Activated gamma-delta T cell treated with anti-CD3 and anti-CD28 coated beads, Interleukin-2, amount 50 U/mL, for 16 hours (primary cell): ENCODE data around the gene FNDC1.
"Not testable (repeated sequence)": the region's sequence is repeated elsewhere in the genome, so short reads cannot be mapped to it uniquely, and the experiment has no call there.

ENCODE experiments used
- DNase-seq: peaks from one replicate; pipeline ENCODE4 v3.0.0-alpha.2; 2020; ENCODE audit warnings: low read depth

The FNDC1 gene

DNA sequence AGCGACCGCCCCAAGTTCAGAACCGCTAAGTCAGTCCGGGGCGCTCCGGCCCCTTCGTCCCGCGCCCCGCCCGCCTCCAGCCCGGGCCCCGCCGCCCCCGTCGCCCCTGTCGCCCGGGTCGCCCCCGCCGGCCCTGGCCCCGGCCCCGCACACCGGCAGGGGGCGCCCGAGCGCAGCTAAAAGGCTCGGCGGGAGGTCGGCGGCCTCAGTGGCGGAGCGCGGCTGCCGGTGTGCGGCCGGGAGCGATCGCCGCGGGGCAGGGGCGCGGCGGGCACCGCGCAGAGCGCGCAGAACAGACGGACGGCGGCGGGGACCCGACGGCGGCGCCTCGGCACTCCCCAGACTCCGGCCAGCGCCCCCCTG lies at the start of gene FNDC1:
Gene FNDC1, plus strand, starts transcription at position 208 of the 363 bp plus-strand sequence. CDS start 197 bp downstream, outside the sequence.
- no peak for DNase-seq

DNA sequence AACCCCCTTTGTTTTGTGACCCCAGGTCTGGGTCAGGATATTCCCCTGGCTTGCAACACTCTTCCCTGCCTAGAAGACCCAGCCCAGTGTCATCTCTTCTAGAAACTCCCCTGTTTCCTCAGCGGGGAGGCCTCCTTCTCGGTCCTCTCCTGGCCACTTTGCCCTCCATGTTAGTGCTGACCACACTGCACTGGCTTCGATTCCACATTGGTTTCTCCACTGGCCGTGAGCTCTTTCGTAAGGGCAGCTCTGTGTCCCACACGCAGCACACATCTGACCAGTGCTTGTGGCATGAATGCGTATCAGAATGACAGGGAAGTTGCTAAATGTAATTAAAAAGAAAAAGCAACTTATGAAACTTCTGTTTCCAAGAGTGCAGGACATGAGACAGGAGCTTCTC lies 49.4 kb upstream of the FNDC1 start:
- DNase-seq, result no peak

DNA sequence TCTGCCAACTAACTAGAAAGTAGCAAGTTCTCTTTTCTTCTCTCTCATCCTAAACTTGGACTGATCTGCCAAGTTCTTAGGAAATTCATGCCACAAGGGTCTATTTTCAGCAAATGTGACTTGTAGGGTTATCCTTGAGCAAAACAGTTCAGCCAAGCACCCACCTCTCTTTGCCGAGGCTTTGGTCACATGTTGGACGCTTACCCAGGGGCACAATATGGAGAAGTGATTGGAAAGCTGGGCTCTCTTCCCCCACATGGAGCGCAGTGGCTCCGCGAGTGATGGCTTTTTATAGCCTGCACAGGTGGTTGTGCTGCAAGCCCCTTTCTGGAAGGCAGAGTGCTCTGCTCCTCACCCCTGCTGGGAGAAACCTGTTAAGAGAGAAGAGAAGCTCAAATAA lies 47.7 kb upstream of the FNDC1 start:
- DNase-seq, result no peak

DNA sequence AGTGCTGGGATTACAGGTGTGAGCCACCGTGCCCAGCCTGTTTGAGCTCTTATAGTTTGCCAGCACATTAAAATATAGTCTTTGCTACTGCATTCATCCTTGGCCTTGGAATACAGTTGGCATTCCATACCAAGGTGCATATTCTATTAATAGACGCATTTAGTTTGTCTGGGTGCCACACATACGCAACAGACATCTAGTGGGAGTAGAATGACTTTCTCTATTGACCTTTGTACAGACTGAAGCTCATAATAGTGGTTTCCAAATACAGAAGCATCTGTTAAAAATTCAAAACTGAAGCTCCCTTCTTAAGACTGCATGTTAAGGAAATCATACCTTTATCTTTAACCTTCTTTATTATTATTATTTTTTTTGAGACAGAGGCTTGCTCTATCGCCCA lies 46.7 kb upstream of the FNDC1 start:
- no peak for DNase-seq

DNA sequence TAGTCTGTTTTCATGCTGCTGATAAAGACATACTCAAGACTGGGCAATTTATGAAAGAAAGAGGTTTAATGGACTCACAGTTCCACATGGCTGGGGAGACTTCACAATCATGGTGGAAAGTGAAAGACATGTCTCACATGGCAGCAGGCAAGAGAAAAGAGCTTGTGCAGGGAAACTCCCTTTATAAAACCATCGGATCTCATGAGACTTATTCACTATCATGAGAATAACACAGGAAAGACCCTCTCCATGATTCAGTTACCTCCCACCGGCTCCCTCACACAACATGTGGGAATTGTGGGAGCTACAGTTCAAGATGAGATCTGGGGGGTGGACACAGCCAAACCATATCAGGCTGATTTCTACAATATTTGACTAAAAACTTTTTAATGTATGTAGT lies 45.4 kb upstream of the FNDC1 start:
- not testable (repeated sequence) for DNase-seq

DNA sequence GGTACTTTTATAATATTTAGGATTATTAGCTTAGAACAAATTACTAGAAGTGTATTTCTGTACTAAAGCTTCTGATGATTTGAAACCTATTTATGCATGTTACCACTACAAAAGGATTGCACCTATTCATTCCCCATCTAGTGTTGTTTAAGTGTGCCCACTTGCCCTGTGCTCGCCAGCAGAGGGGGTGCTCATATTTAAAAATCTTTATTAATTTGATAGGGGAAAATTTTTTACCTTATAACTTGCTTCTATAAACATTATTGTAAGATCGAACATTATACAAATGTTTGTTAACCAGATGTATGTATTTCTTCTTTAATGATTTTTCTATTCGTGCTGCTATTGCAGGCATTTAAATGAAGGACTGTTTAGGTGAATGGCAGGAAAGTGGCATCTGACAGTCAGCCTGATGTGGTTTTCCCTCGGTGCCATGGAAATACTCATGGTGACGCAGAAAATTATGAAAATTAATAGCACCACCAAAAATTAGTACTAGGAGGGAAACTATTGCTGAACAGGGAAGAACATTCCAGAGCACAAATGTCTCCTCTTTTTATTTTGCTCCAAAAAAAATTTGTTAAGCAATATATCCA lies 44.1 kb upstream of the FNDC1 start:
- DNase-seq, result no peak

DNA sequence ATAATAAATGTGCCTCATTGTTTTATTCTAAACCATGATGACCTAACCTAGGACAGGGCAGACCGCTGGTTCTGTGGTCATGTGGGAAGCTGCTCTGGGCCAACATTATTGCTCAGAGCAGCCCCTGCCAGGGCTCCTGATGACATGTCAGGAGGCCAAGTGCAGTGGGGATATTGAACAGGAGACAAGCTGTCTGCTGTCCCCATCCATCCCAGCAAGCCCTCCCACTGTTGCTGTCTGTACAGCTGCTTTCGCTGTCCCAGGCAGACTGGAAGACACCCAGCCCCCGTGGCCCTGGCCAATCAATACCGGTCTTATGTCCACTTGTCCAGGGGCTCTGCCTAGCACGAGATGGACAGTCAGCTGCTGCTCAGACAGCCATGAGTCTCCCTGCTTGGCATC lies 43.2 kb upstream of the FNDC1 start:
- DNase-seq, result no peak

DNA sequence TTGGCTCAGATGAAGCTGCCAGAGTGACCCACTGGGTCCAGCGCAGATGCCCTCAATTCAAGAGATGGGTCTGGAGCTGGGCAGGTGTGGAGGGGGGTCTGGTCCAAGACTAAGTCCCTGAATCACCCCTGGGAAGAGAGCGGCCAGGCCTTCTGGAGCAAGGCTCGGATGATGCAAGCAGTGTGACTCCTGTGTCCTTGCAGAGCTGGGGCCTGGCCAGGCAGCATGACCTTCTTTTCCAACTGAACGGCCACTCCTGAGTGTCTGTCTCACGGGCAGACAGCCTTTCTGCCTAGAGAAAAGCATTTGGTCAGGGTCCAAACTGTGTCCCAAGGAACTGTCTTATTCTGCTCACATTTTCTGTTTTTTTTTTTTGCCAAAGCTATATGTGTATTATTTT lies 42.6 kb upstream of the FNDC1 start:
- no peak for DNase-seq

DNA sequence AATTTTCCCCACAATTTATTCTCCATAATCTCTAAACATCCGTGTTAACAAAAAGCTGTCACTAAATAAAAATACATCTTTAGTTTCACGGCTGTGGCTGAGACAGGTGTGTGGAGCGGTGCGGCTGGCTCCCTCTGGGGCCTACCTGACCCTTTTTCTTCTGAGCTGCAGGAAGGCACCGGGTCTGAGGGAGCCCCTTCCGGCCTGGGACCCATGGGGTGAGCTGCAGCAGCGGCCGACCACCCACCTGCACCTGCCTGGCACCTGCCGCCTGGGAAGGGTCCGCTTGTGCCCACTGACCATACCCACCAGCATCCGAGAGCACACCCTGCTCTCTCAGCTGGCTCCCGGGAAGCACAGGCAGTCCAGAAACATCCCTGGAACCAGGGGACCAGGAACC lies 41.5 kb upstream of the FNDC1 start:
- no peak for DNase-seq

DNA sequence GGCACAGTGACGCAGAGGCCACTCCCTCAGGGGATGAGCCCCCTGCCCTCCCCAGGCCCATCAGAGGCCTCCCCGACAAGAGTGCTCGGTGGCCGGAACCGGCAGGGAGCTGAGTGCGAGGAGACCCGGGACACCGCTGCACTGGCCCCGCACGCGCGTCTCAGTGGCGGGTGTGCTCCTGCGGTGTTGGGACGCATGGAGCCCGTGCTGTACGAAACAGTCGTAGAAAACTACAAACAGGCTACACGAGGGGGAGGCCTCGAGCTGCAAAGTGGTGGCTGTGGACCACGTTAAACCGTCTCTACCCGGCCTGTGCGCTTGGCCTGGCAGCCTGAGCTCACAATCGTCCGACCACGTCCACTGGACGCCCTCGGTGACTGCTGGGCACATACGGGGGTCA lies 40.2 kb upstream of the FNDC1 start:
- DNase-seq, result no peak

DNA sequence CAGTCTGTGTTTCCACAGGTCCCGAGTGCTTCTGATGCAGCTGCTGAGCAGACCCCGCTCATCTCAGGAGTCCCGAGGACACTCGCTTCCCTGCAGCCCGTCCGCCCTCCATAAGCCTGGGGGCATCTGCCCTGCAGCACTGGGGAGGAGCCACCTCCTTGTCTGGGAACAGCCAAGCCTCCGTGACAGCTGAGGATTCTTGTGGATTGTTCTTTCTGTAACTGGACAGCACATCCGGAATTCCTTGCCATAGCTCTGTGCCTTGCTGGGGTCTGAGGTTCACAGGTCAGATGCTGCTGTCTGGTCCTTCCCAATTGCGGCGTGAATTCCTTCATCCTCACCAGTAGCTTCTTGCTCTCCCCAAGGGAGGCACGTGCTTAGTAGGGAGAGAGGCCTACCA lies 38.4 kb upstream of the FNDC1 start:
- DNase-seq, result no peak

DNA sequence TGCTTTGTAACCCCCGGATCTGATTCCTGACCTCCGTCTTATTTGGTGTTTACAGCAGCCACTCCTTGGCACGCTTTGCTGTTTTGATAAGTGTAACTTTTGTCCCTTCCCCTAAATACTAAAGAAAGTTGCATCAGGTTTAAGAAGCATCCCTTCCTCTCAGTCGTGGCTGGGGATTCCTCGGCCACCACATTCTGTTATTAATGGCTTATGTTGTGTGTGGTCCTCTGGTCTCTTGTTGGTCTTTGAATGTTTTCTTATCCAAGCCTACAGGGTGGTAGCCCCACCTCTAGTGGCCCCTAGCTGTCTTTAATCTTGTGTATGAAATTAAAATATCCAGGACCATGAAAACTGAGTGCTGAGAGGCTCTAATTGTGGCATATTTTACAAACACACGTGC lies 37.5 kb upstream of the FNDC1 start:
- DNase-seq, result no peak

DNA sequence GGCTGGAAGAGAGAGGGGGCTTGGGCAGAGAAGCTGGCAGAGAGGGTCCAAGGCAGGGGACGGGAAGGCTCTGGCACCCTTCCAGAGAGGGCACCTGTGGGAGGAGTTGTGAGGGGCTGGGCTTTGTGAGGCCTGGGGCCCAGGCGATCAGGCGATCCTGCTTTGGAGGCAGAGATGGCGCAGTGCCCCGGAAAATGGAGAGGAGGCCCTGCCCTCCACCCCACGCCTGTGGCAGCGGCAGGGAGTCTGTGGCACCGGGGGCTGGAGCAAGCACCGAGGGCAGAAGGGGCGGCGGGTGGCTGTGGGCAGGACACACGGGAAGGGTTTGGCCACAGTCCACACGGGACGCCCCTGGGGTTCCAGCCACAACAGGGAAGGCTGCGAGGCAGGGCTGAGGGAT lies 36.5 kb upstream of the FNDC1 start:
- DNase-seq, result no peak

DNA sequence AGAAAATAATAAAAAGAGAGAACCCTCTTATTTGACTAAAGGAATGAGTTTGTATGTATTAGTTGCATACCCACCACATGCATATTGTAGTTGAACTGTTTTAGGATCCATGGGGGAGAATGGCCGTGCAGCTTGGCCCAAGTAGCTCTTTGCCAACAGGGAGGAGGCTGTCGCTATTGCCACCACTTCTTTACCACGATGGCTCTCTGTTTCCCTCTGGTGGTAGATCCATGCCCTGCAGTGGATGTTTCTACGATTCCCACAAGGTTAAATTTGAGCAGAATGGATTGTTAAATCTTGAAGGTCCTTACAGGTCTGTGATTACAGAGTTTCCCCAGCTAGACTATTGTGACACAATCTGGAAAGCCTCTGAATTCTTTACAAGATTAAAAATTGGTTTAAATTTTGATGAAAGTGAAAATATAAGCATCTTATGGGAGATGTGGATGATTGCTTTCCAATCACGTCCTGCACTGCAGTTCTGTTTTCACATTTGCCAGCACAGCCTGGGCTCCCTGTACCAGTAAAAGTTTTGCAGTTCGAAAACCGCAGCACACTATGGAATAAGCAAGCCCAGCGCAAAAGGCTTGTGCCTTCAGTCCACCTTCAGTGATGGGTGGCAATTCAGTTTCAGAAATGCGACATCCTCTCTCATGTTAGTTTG lies 34.4 kb upstream of the FNDC1 start:
- peak; percentile 58 for DNase-seq

DNA sequence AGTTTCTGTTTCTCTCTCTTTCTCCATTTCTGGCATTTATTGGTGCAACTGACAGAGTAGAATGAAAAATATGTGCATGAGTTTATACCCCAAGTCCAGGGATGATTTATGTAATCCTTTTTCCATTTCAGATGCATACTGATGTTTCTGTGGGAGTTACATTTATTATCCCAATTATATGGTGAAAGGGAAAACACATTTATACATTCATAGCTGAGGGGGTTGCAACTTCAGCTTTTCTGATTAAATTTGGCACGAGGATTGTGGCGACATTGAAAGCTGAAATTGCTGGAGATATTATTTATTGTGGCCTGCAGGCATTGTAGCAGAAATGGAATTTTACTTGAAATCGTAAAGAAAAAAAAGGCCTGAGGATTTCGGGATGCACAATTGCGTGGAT lies 31.5 kb upstream of the FNDC1 start:
- no peak for DNase-seq

DNA sequence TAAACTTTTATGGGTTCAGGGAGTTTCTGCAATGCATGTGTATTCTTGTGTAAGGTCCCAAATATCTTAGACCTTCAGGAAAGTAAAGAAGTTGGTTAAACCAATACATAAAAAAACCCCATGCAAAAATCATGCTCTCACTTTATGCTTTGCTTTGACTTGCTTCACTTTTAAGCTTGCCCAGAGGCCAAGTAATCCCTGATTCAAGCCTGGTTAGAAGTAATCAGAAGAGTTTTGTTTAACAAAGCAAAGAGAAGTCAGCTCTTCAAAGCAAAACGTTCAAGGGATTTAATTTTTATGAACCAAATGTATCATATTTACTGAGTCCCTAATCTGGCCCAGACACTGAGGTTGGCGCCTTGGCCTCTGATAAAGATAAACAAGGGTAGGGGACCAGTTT lies 26.7 kb upstream of the FNDC1 start:
- DNase-seq, result no peak

DNA sequence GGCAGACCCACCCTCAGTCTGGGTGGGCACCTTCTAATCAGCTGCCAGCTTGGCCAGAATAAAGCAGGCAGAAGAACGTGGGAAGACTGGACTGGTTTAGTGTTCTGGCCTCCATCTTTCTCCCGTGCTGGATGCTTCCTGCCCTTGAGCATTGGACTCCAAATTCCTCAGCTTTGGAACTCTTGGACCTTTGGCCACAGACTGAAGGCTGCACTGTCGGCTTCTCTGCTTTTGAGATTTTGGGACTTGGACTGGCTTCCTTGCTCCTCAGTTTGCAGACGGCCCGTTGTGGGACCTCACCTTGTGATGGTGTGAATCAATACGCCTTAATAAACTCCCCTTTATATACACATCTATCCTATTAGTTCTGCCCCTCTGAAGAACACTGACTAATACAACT lies 20.6 kb upstream of the FNDC1 start:
- DNase-seq, result no peak

DNA sequence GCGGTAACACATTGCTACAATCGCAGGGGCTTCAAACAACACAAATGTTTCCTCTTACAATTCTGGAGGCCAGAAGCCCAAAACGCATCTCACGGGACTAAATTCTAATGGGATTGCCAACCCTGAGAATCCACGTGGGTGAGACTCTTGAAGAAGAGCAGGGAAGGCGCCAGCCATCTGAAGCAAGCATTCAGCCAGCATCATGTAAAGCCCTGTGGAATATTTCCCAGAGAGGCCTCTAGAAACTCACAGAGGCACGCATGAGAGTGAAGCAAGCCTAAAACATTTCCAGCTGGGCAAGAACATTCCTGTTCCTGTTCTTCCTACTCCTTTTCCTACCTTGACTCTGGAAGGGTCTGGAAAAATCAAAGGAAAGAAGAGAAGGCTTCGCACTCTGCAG lies 19.6 kb upstream of the FNDC1 start:
- DNase-seq, result no peak

DNA sequence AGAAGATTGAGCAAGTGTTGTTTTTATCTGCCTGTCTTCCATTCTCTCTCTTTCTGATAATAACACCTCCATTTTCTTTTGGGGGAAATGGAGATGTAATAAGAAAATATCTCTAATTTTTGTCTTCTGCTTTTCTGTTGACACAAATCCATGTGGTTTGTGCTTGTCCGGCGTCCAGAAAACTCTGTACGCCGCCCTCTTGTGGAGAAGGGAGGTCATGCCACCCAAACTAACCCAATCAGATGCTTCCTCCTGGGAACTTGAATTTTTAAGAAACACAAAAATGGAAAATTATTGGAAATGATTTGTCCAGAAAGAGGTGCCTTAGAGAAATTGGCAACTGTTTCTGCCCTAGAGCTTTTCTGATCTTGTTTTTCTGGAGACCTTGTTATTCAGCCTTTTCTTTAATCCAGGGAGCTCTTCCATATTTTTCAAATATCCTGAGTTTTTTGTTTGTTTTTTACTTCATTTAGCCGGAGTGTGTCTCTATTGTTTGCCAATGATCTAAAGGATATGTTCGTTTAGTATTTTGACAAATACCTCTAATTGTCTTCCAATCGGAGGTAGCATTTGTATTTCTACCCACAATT lies 17.8 kb upstream of the FNDC1 start:
- DNase-seq, result no peak

DNA sequence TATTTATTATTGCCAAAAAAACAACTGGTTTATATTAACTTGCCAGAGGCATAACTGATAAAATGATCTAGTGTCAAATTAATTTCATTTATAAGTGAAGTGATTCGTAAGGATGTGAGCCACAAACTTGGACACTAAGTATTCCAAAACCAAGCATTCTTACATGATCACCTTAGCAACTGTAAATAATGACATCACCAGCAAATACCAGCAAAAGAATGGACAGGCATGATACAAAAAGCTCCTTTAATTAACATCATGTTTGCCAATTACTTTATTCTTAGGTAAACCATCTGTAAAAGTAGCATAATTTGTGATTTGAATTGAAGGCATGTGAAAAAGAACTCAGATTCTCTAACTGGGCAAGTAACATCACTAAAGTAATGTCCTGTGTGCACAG lies 17.2 kb upstream of the FNDC1 start:
- DNase-seq, result no peak

DNA sequence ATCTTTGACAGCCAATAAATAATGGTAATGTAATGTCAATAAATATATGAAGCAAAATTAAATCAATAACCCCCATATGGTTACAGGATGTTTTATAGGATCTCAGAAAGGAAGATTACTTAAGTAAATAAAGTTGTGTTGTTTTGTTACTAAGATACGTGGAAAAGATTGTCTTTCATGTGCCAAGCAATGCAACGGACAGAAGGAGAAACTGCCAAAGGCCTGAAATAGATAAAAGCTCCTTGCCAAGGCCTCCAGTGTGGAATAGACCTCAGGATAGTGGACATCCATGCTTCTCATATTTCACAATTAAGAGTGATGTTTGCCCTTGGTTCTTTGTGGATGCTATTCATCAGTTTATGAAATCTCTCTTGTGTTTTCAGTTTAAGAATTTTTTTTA lies 16.4 kb upstream of the FNDC1 start:
- DNase-seq, result no peak

DNA sequence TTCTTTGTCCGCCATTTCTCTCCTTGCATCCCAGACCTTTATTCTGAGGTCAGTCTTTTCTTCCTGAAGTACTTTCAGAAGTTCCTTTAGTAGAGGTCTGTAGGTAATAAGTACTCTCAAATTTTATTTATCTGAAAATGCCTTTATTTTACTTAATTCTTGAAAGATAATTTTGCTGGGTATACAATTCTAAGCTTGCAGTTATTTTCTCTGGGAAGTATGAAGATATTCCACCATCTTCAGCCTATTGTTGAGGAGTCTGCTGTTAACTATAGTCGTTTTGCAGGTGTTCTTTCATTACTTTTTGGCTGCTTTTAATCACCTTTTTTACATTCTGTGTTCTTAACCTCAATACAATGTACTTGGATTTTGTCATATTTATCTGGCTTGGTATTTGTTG lies 13.5 kb upstream of the FNDC1 start:
- no peak for DNase-seq

DNA sequence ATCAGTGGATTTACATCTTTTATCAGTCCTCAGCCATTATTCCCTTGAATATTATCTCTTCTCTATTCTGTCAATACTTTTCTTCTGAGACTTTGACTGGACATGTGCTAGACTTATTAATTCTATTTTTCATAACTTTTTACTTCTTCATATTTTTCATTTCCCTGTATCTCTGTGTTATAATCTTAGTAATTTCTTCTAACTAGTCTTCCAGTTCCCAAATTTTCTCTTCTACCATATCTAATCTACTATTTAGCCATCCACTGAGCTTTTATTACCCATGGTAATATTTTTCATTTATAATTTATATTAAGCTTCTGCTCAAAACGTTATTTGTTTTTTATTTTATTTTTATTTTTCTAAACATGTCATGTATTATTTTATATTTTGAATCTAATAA lies 13.1 kb upstream of the FNDC1 start:
- no peak for DNase-seq

DNA sequence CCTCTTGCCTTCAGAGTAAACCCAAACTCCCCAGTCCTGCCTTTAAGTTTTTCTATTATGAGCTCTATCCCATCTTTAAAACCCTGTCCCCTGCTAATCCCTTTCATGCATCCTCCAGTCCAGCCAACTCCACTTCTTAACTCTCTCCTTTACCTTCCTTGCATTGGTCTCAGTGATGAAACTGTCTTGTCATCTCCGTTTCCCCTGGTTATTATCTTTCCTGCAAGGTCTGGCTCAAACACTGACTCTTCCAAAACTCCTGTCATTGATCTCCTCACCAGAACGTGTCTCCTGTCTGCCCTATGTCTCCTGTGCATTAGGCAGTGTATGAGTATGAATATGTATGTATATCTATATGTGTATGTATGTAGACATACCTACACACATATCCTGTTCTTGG lies 11.8 kb upstream of the FNDC1 start:
- no peak for DNase-seq
